ENCODE results near the gene CPNE6. TPM values are rescaled to one million over a fixed set of nuclear protein-coding genes. Genes with fewer than 3 reads are reported as not detected.

The CPNE6 gene
- total and polyA plus RNA-seq, 2 of the 13 experiments (the other 11 are each of a cell fraction or from before 2014, with no cell fraction given) = not detected

- no peak for TF ChIP-seq U2AF2 (IDR thresholded peaks at IDR 0.05; ENCODE audit: low read depth, low read length)
Observed at GRCh38 chr14:24054646-24055045, 16.7 kb upstream of the CPNE6 start (continued).

- intact Hi-C loops (cut with micrococcal nuclease; ENCODE audit: unreplicated experiment) = no loop called here
- Histone ChIP-seq H3K4me3 (replicated peaks in 1 of 3; ENCODE audit: insufficient read depth in 1 of 3, low read depth in 2 of 3, low read length in 3 of 3) (no peak overlapping the region), H3K9me3 (ENCODE audit: low read length) (no peaks in the 10 kb centered on the region), H3K9ac (ENCODE audit: insufficient read depth, low read depth, low read length) (no peak overlapping the region), H3K27me3 (ENCODE audit: control insufficient read depth in 1 of 2, insufficient read depth in 2 of 2, low read length in 2 of 2) (peaks cover 20 to 67% of the 10 kb centered on the region in 2 experiments), H3K4me1 (ENCODE audit: insufficient read depth, low read length) (peaks cover 48% of the 10 kb centered on the region), H3K27ac (ENCODE audit: extremely low read length, insufficient read depth, low read length) (no peak overlapping the region), H3K79me2 (ENCODE audit: insufficient read depth, low read length) (no peaks in the 10 kb centered on the region), H3K36me3 (replicated peaks in 1 of 2; ENCODE audit: control insufficient read depth in 1 of 2, insufficient read depth in 2 of 2, low read length in 2 of 2) (no peaks in the 10 kb centered on the region), H2AFZ (ENCODE audit: low read length) (no peak overlapping the region), H4K20me1 (ENCODE audit: insufficient read depth, low read length) (no peaks in the 10 kb centered on the region), H3K4me2 (ENCODE audit: low read depth, low read length) (no peak overlapping the region)
- WGBS (ENCODE audit: low lambda C conversion rate) = 14% methylated on average over 10 of the region's 10 CpGs
- no peak for DNase-seq (ENCODE audit: low spot score)
- ChIA-PET POLR2A (interaction anchor here (1.0 to 9.6 kb wide), 7 partner anchors 19 to 187 kb away, joined by 3 to 226 read pairs (median 7); partner anchors contain the start of genes DCAF11, EMC9, NRL and PCK2), CTCF (ENCODE audit: low intra/inter-chr PET ratio, low total read pairs) (interaction anchor here (4.4 to 5.4 kb wide), 2 partner anchors 34 to 52 kb away, joined by 86 to 109 read pairs; no protein-coding TSS in a partner anchor)
- no peak for FAIRE-seq
- ATAC-seq = no peak
- in situ Hi-C loops (cut with HindIII; ENCODE audit: extremely low pct_ligation_motif_present, low pct_unique_long_range_greater_than_20kb) = loop anchor here (5.0 kb wide), 2 partner anchors 36 to 106 kb away; partner anchors contain the start of genes IRF9 and PCK2
- BruUV-seq (replicated peaks) = no TSS peak
- TF ChIP-seq POGZ (CRISPR knock-in tag; IDR thresholded peaks at IDR 0.05) (no peak), ZFYVE20 (CRISPR knock-in tag; IDR thresholded peaks at IDR 0.05; ENCODE audit: borderline replicate concordance, low read depth) (0 out of 2 replicates have a peak, but pooled peaks have one; percentile 32), PCBP1 (IDR thresholded peaks at IDR 0.05; ENCODE audit: borderline replicate concordance, low read depth, low read length) (0 out of 2 replicates have a peak, but pooled peaks have one; percentile 27), PLSCR1 (CRISPR knock-in tag; IDR thresholded peaks at IDR 0.05; ENCODE audit: borderline replicate concordance) (no peak), ZNF687 (CRISPR knock-in tag; IDR thresholded peaks at IDR 0.05) (no peak), TBX3 (IDR thresholded peaks at IDR 0.05; ENCODE audit: borderline replicate concordance) (no peak), ZNF784 (CRISPR knock-in tag; IDR thresholded peaks at IDR 0.05; ENCODE audit: borderline replicate concordance) (no peak), HDAC6 (IDR thresholded peaks at IDR 0.05; ENCODE audit: low read depth, low read length) (no peak), HES4 (CRISPR knock-in tag; IDR thresholded peaks at IDR 0.05; ENCODE audit: borderline replicate concordance) (0 out of 2 replicates have a peak, but pooled peaks have one; percentile 44), ZNF776 (CRISPR knock-in tag; IDR thresholded peaks at IDR 0.05) (0 out of 2 replicates have a peak, but pooled peaks have one; percentile 38), HOXA9 (CRISPR knock-in tag; IDR thresholded peaks at IDR 0.05; ENCODE audit: borderline replicate concordance) (peak; percentile 24; the same call in 1 of the 2 replicates)
Observed at GRCh38 chr14:24055971-24056799, 15.2 kb upstream of the CPNE6 start.

Measured in HepG2 (cell line).